ENCODE results near the gene ECD. TPM values are rescaled to one million over a fixed set of nuclear protein-coding genes. Genes with fewer than 3 reads are reported as not detected.

Gene ECD
- total and polyA plus RNA-seq, 2 of the 4 experiments (the other 2 are of a cell fraction): 22.1 to 32.8 TPM

GRCh38 chr10:73206385-73206784 is 38.6 kb upstream of the ECD start:
- Histone ChIP-seq H3K36me3 (ENCODE audit: control insufficient read depth, insufficient read depth, low read length) (peaks cover 9% of the 10 kb centered on the region), H3K9me1 (ENCODE audit: insufficient read depth, low read length) (no peaks in the 10 kb centered on the region), H3K14ac (replicated peaks; ENCODE audit: low read depth, low read length) (no peak overlapping the region), H2BK120ac (ENCODE audit: low read depth, low read length) (no peak overlapping the region), H3K4me1 (ENCODE audit: control insufficient read depth, insufficient read depth, low read length) (no peaks in the 10 kb centered on the region), H2BK15ac (ENCODE audit: low read depth, low read length) (no peak overlapping the region), H2AFZ (replicated peaks; ENCODE audit: low read length, poor library complexity) (no peak overlapping the region), H3K4me3 (ENCODE audit: insufficient read depth, low read depth, low read length) (no peak overlapping the region), H3K9me3 (ENCODE audit: control insufficient read depth, insufficient read depth, low read length) (no peaks in the 10 kb centered on the region; the same call in 1 of the 2 replicates), H3K56ac (ENCODE audit: extremely low read depth, insufficient read depth, low read length) (no peak overlapping the region), H3K4me2 (ENCODE audit: low read depth, low read length) (no peak overlapping the region), H3K9ac (ENCODE audit: low read depth, low read length) (no peak overlapping the region), H4K91ac (ENCODE audit: insufficient read depth, low read depth, low read length) (no peak overlapping the region), H4K20me1 (ENCODE audit: insufficient read depth, low read length) (no peaks in the 10 kb centered on the region), H2AK9ac (replicated peaks; ENCODE audit: low read depth, low read length, poor library complexity) (no peak overlapping the region), H3K23ac (ENCODE audit: low read depth, low read length) (no peak overlapping the region), H3K27me3 (ENCODE audit: control insufficient read depth, insufficient read depth, low read length) (no peaks in the 10 kb centered on the region), H2BK20ac (ENCODE audit: low read depth, low read length) (no peak overlapping the region), H3K79me1 (ENCODE audit: low read depth in 1 of 2, low read length in 2 of 2) (no peaks in the 10 kb centered on the region; a peak in 1 of 4 replicates), H2BK5ac (ENCODE audit: low read depth, low read length, poor library complexity, severe bottlenecking) (no peak overlapping the region), H3K4ac (ENCODE audit: low read depth, low read length) (no peak overlapping the region), H4K5ac (ENCODE audit: low read depth, low read length) (no peak overlapping the region), H3K18ac (ENCODE audit: low read depth, low read length) (no peak overlapping the region), H3K27ac (ENCODE audit: insufficient read depth, low read length) (no peak overlapping the region), H4K8ac (ENCODE audit: low read depth in 2 of 2, low read length in 2 of 2) (no peak overlapping the region), H2AK5ac (ENCODE audit: low read depth, low read length) (no peak overlapping the region)
- in situ Hi-C loops (cut with MboI; ENCODE audit: low sequenced_read_pairs) (no loop called here), intact Hi-C loops (cut with micrococcal nuclease) (no loop called here), dilution Hi-C loops (cut with HindIII; ENCODE audit: low sequenced_read_pairs, unreplicated experiment) (no loop called here)
- no peak for DNase-seq
- ATAC-seq (ENCODE audit: low read depth): no peak
- CTCF ChIA-PET: interaction anchor here (0.6 kb wide), 1 partner anchor 9 kb away, joined by 3 read pairs; no protein-coding TSS in a partner anchor
- no TSS peak for BruUV-seq (replicated peaks)
- TF ChIP-seq CEBPB (IDR thresholded peaks at IDR 0.05; ENCODE audit: low read depth, low read length) (no peak), BHLHE40 (IDR thresholded peaks at IDR 0.05; ENCODE audit: low read depth, low read length) (no peak), USF2 (IDR thresholded peaks at IDR 0.05; ENCODE audit: low read depth, low read length) (no peak), CTCF (conservative IDR thresholded peaks at IDR 0.05; ENCODE audit: low read depth, low read length) (no peak), POLR2A (IDR thresholded peaks at IDR 0.05; ENCODE audit: low read depth, low read length) (no peak), NFE2L2 (IDR thresholded peaks at IDR 0.05; ENCODE audit: low read depth, low read length) (no peak), MAZ (IDR thresholded peaks at IDR 0.05; ENCODE audit: borderline replicate concordance, low read depth, low read length) (no peak), RFX5 (IDR thresholded peaks at IDR 0.05; ENCODE audit: low read depth, low read length) (no peak), FOS (IDR thresholded peaks at IDR 0.05; ENCODE audit: low read depth, low read length) (no peak), SMC3 (IDR thresholded peaks at IDR 0.05; ENCODE audit: low read depth, low read length) (no peak), ELK1 (IDR thresholded peaks at IDR 0.05; ENCODE audit: borderline replicate concordance, low read depth, low read length) (no peak), CHD1 (IDR thresholded peaks at IDR 0.05; ENCODE audit: low read depth, low read length) (no peak)
- WGBS, 2 experiments (ENCODE audit: extremely low coverage in 2 of 2, insufficient read length in 1 of 2): no CpG with 5 or more reads among the region's 5 CpGs
- POLR2A ChIA-PET (ENCODE audit: unreplicated experiment): no interaction called here
